Stimulated activated naive CD8-positive, alpha-beta T cell treated with anti-CD3 and anti-CD28 coated beads, Interleukin-15, Interleukin-2, amounts not matched to agents 100 ng/mL and 50 ng/mL, for 24 hours (primary cell): Measurements from ENCODE around the gene RIPK3.
"Not testable (repeated sequence)": the region's sequence is repeated elsewhere in the genome, so short reads cannot be mapped to it uniquely, and the experiment has no call there.

Experiments used
- H3K27ac Mint-ChIP-seq: one replicate; pipeline ENCODE4 v1.8.0; 2021; ENCODE audit warnings: mild to moderate bottlenecking, mixed read lengths
- H3K27me3 Mint-ChIP-seq: one replicate; pipeline ENCODE4 v1.8.0; 2021; ENCODE audit warnings: mixed read lengths
- H3K36me3 Mint-ChIP-seq: one replicate; pipeline ENCODE4 v1.8.0; 2021; ENCODE audit warnings: low read depth, mixed read lengths
- H3K4me1 Mint-ChIP-seq: one replicate; pipeline ENCODE4 v1.8.0; 2021; ENCODE audit warnings: low read depth, mixed read lengths
- H3K4me3 Mint-ChIP-seq: one replicate; pipeline ENCODE4 v1.8.0; 2021; ENCODE audit warnings: mild to moderate bottlenecking, mixed read lengths
- H3K9me3 Mint-ChIP-seq: one replicate; pipeline ENCODE4 v1.8.0; 2021; ENCODE audit warnings: mixed read lengths

The RIPK3 gene

GRCh38 chr14:24339284-24340151 lies at the start of gene RIPK3:
Gene RIPK3, minus strand, starts transcription at chr14:24339991. Its CDS starts 165 bp downstream, at chr14:24339826.
- Mint-ChIP-seq H3K36me3 (peaks cover 6% of the 10 kb centered on the region), H3K4me1 (peaks cover 30% of the 10 kb centered on the region), H3K9me3 (no peaks in the 10 kb centered on the region), H3K27ac (peak within 1 kb of the TSS; percentile 55), H3K27me3 (peaks cover 20% of the 10 kb centered on the region), H3K4me3 (peak within 1 kb of the TSS; percentile 87)

- no peaks in the 10 kb centered on the region for H3K4me1 Mint-ChIP-seq
Measured at GRCh38 chr14:24389226-24389848, 49.5 kb upstream of the RIPK3 start.

GRCh38 chr14:24388474-24389179 lies 48.8 kb upstream of the RIPK3 start:
- H3K27me3 Mint-ChIP-seq: peaks cover 25% of the 10 kb centered on the region
- no peaks in the 10 kb centered on the region for H3K4me1 Mint-ChIP-seq
- H3K36me3 Mint-ChIP-seq: no peaks in the 10 kb centered on the region
- H3K27ac Mint-ChIP-seq: no peak overlapping the region
- H3K4me3 Mint-ChIP-seq: no peak overlapping the region
- no peaks in the 10 kb centered on the region for H3K9me3 Mint-ChIP-seq

More at GRCh38 chr14:24389226-24389848, 49.5 kb upstream of the RIPK3 start:
- H3K36me3 Mint-ChIP-seq: no peaks in the 10 kb centered on the region
- peaks cover 23% of the 10 kb centered on the region for H3K27me3 Mint-ChIP-seq
- H3K9me3 Mint-ChIP-seq: no peaks in the 10 kb centered on the region
- no peak overlapping the region for H3K27ac Mint-ChIP-seq
- H3K4me3 Mint-ChIP-seq: no peak overlapping the region

GRCh38 chr14:24387579-24387978 lies 47.8 kb upstream of the RIPK3 start:
- not testable (repeated sequence) for H3K4me3 Mint-ChIP-seq, H3K9me3 Mint-ChIP-seq, H3K4me1 Mint-ChIP-seq, H3K27ac Mint-ChIP-seq, H3K36me3 Mint-ChIP-seq
- peaks cover 25% of the 10 kb centered on the region for H3K27me3 Mint-ChIP-seq

GRCh38 chr14:24387009-24387345 lies 47.2 kb upstream of the RIPK3 start:
- no peak overlapping the region for H3K27ac Mint-ChIP-seq
- no peaks in the 10 kb centered on the region for H3K9me3 Mint-ChIP-seq
- H3K4me3 Mint-ChIP-seq: no peak overlapping the region
- H3K27me3 Mint-ChIP-seq: peaks cover 25% of the 10 kb centered on the region
- no peaks in the 10 kb centered on the region for H3K4me1 Mint-ChIP-seq
- H3K36me3 Mint-ChIP-seq: no peaks in the 10 kb centered on the region

- no peaks in the 10 kb centered on the region for H3K9me3 Mint-ChIP-seq
- H3K36me3 Mint-ChIP-seq: no peaks in the 10 kb centered on the region
- H3K4me1 Mint-ChIP-seq: no peaks in the 10 kb centered on the region
- H3K4me3 Mint-ChIP-seq: no peak overlapping the region
- H3K27ac Mint-ChIP-seq: no peak overlapping the region
- H3K27me3 Mint-ChIP-seq: peaks cover 19% of the 10 kb centered on the region
Measured at GRCh38 chr14:24385524-24385923, 45.7 kb upstream of the RIPK3 start.

GRCh38 chr14:24384169-24384568 lies 44.4 kb upstream of the RIPK3 start:
- H3K27me3 Mint-ChIP-seq: peaks cover 19% of the 10 kb centered on the region
- H3K9me3 Mint-ChIP-seq: no peaks in the 10 kb centered on the region
- H3K4me1 Mint-ChIP-seq: no peaks in the 10 kb centered on the region
- no peak overlapping the region for H3K27ac Mint-ChIP-seq
- no peak overlapping the region for H3K4me3 Mint-ChIP-seq
- H3K36me3 Mint-ChIP-seq: no peaks in the 10 kb centered on the region

GRCh38 chr14:24382064-24382371 lies 42.2 kb upstream of the RIPK3 start:
- H3K4me1 Mint-ChIP-seq: no peaks in the 10 kb centered on the region
- H3K27ac Mint-ChIP-seq: no peak overlapping the region
- H3K27me3 Mint-ChIP-seq: peaks cover 13% of the 10 kb centered on the region
- no peak overlapping the region for H3K4me3 Mint-ChIP-seq
- no peaks in the 10 kb centered on the region for H3K9me3 Mint-ChIP-seq
- no peaks in the 10 kb centered on the region for H3K36me3 Mint-ChIP-seq

- no peaks in the 10 kb centered on the region for H3K9me3 Mint-ChIP-seq
- H3K27ac Mint-ChIP-seq: no peak overlapping the region
- H3K36me3 Mint-ChIP-seq: no peaks in the 10 kb centered on the region
- H3K4me1 Mint-ChIP-seq: no peaks in the 10 kb centered on the region
- H3K27me3 Mint-ChIP-seq: peaks cover 8% of the 10 kb centered on the region
- no peak overlapping the region for H3K4me3 Mint-ChIP-seq
Measured at GRCh38 chr14:24381363-24382063, 41.7 kb upstream of the RIPK3 start.

- no peak overlapping the region for H3K27ac Mint-ChIP-seq
- H3K9me3 Mint-ChIP-seq: no peaks in the 10 kb centered on the region
- no peaks in the 10 kb centered on the region for H3K36me3 Mint-ChIP-seq
- no peaks in the 10 kb centered on the region for H3K4me1 Mint-ChIP-seq
- H3K27me3 Mint-ChIP-seq: peaks cover 4% of the 10 kb centered on the region
- no peak overlapping the region for H3K4me3 Mint-ChIP-seq
Measured at GRCh38 chr14:24379907-24380730, 40.3 kb upstream of the RIPK3 start.

GRCh38 chr14:24378981-24379906 lies 39.5 kb upstream of the RIPK3 start:
- peak overlapping the region; percentile 14 for H3K27ac Mint-ChIP-seq
- peaks cover 4% of the 10 kb centered on the region for H3K27me3 Mint-ChIP-seq
- H3K4me1 Mint-ChIP-seq: no peaks in the 10 kb centered on the region
- H3K9me3 Mint-ChIP-seq: no peaks in the 10 kb centered on the region
- no peak overlapping the region for H3K4me3 Mint-ChIP-seq
- no peaks in the 10 kb centered on the region for H3K36me3 Mint-ChIP-seq

GRCh38 chr14:24378327-24378726 lies 38.5 kb upstream of the RIPK3 start:
- Mint-ChIP-seq H3K27me3 (no peaks in the 10 kb centered on the region), H3K36me3 (no peaks in the 10 kb centered on the region), H3K27ac (no peak overlapping the region), H3K4me1 (no peaks in the 10 kb centered on the region), H3K4me3 (no peak overlapping the region), H3K9me3 (no peaks in the 10 kb centered on the region)

GRCh38 chr14:24377657-24378056 lies 37.9 kb upstream of the RIPK3 start:
- H3K27ac Mint-ChIP-seq: no peak overlapping the region
- no peaks in the 10 kb centered on the region for H3K9me3 Mint-ChIP-seq
- H3K36me3 Mint-ChIP-seq: no peaks in the 10 kb centered on the region
- no peaks in the 10 kb centered on the region for H3K27me3 Mint-ChIP-seq
- H3K4me1 Mint-ChIP-seq: no peaks in the 10 kb centered on the region
- no peak overlapping the region for H3K4me3 Mint-ChIP-seq
